Measurements from ENCODE around the gene COMMD6.

COMMD6 gene

GRCh38 chr13:75507027-75508001, 30.3 kb downstream of the COMMD6 start:
- H3K4me3 ChIP-seq (ENCODE audit: low read depth, low read length) = no peak overlapping the region
- peak; percentile 92 for DNase-seq (ENCODE audit: low read depth)
- TF ChIP-seq CTCF (IDR thresholded peaks at IDR 0.05; ENCODE audit: low read depth, low read length) = no peak
- TF ChIP-seq MYC (IDR thresholded peaks at IDR 0.05; ENCODE audit: low read depth, low read length) = no peak
- TF ChIP-seq MAX (IDR thresholded peaks at IDR 0.05; ENCODE audit: low read depth, low read length) = 0 out of 2 replicates have a peak, but pooled peaks have one; percentile 36
- peak; percentile 65 for TF ChIP-seq POLR2A (IDR thresholded peaks at IDR 0.05; ENCODE audit: extremely low read depth, insufficient read length)

GRCh38 chr13:75506018-75506417, 31.6 kb downstream of the COMMD6 start:
- H3K4me3 ChIP-seq (ENCODE audit: low read depth, low read length) = no peak overlapping the region
- TF ChIP-seq MYC (IDR thresholded peaks at IDR 0.05; ENCODE audit: low read depth, low read length) = no peak
- peak; percentile 24; the same call in 1 of the 2 replicates for TF ChIP-seq MAX (IDR thresholded peaks at IDR 0.05; ENCODE audit: low read depth, low read length)
- peak; percentile 40 for DNase-seq (ENCODE audit: low read depth)

- peak; percentile 87 for DNase-seq (ENCODE audit: low read depth)
- H3K4me3 ChIP-seq (ENCODE audit: low read depth, low read length) = no peak overlapping the region
- no peak for TF ChIP-seq CTCF (IDR thresholded peaks at IDR 0.05; ENCODE audit: low read depth, low read length)
- no peak for TF ChIP-seq MYC (IDR thresholded peaks at IDR 0.05; ENCODE audit: low read depth, low read length)
- no peak for TF ChIP-seq POLR2A (IDR thresholded peaks at IDR 0.05; ENCODE audit: extremely low read depth, insufficient read length)
- no peak for TF ChIP-seq MAX (IDR thresholded peaks at IDR 0.05; ENCODE audit: low read depth, low read length)
Observed at GRCh38 chr13:75505327-75505726, 32.3 kb downstream of the COMMD6 start.

- no peak overlapping the region for H3K4me3 ChIP-seq (ENCODE audit: low read depth, low read length)
- TF ChIP-seq CTCF (IDR thresholded peaks at IDR 0.05; ENCODE audit: low read depth, low read length) = no peak
- TF ChIP-seq MAX (IDR thresholded peaks at IDR 0.05; ENCODE audit: low read depth, low read length) = no peak
- no peak for TF ChIP-seq POLR2A (IDR thresholded peaks at IDR 0.05; ENCODE audit: extremely low read depth, insufficient read length)
- TF ChIP-seq MYC (IDR thresholded peaks at IDR 0.05; ENCODE audit: low read depth, low read length) = no peak
- no peak for DNase-seq (ENCODE audit: low read depth)
Observed at GRCh38 chr13:75495938-75496337, 41.7 kb downstream of the COMMD6 start.

- no peak overlapping the region for H3K4me3 ChIP-seq (ENCODE audit: low read depth, low read length)
- DNase-seq (ENCODE audit: low read depth) = no peak
- TF ChIP-seq MYC (IDR thresholded peaks at IDR 0.05; ENCODE audit: low read depth, low read length) = no peak
- no peak for TF ChIP-seq POLR2A (IDR thresholded peaks at IDR 0.05; ENCODE audit: extremely low read depth, insufficient read length)
- TF ChIP-seq CTCF (IDR thresholded peaks at IDR 0.05; ENCODE audit: low read depth, low read length) = no peak
- no peak for TF ChIP-seq MAX (IDR thresholded peaks at IDR 0.05; ENCODE audit: low read depth, low read length)
Observed at GRCh38 chr13:75494491-75494890, 43.1 kb downstream of the COMMD6 start.

- no peak for TF ChIP-seq MYC (IDR thresholded peaks at IDR 0.05; ENCODE audit: low read depth, low read length)
- no peak for TF ChIP-seq MAX (IDR thresholded peaks at IDR 0.05; ENCODE audit: low read depth, low read length)
- no peak for TF ChIP-seq CTCF (IDR thresholded peaks at IDR 0.05; ENCODE audit: low read depth, low read length)
- no peak for TF ChIP-seq POLR2A (IDR thresholded peaks at IDR 0.05; ENCODE audit: extremely low read depth, insufficient read length)
- no peak overlapping the region for H3K4me3 ChIP-seq (ENCODE audit: low read depth, low read length)
- DNase-seq (ENCODE audit: low read depth) = no peak
Observed at GRCh38 chr13:75493156-75493555, 44.5 kb downstream of the COMMD6 start.
